Gastrocnemius medialis (tissue), 4 donors: ENCODE data around the gene ANKS1B.

Source experiments
- POLR2A ChIP-seq, 2 donors: fragments of 450-650 bp; IDR thresholded peaks; one replicate each; pipeline ENCODE4 v1.6.1; 2017; ENCODE audit warnings: antibody characterized with exemption in 2 of 2, mild to moderate bottlenecking in 2 of 2, moderate library complexity in 2 of 2
- TF ChIP-seq, protein P1 (sequence below), 5 experiments: fragments of 450-650 bp in 3 of 5; fragments of 200-600 bp in 2 of 5; sonication (generic) in 2 of 5; IDR thresholded peaks in 4 of 5; conservative IDR thresholded peaks in 1 of 5; 1 replicate in 4 of 5; 2 replicates in 1 of 5; pipeline ENCODE4 v1.5.1; 2016 to 2019; ENCODE audit warnings: antibody characterized with exemption in 5 of 5, mild to moderate bottlenecking in 3 of 5, moderate library complexity in 3 of 5

DNA sequence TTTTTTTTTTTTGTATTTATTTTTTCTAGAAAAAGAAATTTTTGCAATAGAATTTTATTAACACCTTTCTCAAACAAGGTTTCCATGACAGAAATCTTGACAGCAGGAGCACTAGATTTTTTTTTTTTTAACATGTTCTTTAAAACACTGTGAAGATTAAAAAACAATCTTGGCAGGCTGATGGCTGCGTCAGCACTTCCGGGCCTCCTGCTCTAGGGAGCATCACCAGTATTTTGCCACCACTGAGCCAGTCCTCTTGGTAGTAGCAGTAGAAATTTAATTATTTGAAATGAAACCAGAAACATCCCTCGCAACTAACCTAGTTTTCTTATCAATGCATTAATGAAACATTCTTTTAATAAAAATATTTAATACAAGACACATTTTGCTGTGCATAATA lies 1240.1 kb downstream of the ANKS1B start:
- TF ChIP-seq POLR2A (IDR thresholded peaks at IDR 0.05) = no peak
- TF ChIP-seq, protein P1, sequence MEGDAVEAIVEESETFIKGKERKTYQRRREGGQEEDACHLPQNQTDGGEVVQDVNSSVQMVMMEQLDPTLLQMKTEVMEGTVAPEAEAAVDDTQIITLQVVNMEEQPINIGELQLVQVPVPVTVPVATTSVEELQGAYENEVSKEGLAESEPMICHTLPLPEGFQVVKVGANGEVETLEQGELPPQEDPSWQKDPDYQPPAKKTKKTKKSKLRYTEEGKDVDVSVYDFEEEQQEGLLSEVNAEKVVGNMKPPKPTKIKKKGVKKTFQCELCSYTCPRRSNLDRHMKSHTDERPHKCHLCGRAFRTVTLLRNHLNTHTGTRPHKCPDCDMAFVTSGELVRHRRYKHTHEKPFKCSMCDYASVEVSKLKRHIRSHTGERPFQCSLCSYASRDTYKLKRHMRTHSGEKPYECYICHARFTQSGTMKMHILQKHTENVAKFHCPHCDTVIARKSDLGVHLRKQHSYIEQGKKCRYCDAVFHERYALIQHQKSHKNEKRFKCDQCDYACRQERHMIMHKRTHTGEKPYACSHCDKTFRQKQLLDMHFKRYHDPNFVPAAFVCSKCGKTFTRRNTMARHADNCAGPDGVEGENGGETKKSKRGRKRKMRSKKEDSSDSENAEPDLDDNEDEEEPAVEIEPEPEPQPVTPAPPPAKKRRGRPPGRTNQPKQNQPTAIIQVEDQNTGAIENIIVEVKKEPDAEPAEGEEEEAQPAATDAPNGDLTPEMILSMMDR (IDR thresholded peaks at IDR 0.05 in 4 of 5, conservative IDR thresholded peaks at IDR 0.05 in 1 of 5) = no peak
